ENCODE data around the gene DENND5A. TPM values are rescaled to one million over a fixed set of nuclear protein-coding genes. Genes with fewer than 3 reads are reported as not detected.

DENND5A gene
- total RNA-seq, 4 donors from 2014 or later: 6.1 to 67.7 (median 23.2) TPM

DNA sequence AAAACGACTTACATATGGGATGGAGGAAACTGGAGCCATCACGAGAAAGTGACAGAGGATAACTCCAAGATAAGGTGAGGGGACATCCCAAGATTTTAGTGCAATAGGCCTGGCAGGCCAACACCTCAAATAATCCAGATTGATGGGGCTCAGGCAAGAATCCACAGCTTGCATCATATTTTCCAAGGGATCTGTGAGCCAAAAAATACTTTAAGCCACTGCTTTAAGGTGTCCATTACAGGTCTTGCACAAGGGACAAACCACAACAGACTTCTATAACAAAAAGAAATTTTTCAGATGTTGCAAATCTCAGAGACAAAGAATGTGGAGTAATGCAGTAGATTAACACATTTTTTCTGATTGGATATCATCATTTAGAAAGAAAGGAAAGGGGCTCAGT lies 45.6 kb downstream of the DENND5A start:
- Histone ChIP-seq H3K36me3 (no peaks in the 10 kb centered on the region), H3K4me3 (no peak overlapping the region), H3K9me3 (no peaks in the 10 kb centered on the region), H3K27me3 (no peaks in the 10 kb centered on the region), H3K27ac (no peak overlapping the region), H3K4me1 (no peaks in the 10 kb centered on the region)
- no peak for DNase-seq
- TF ChIP-seq, protein P1, sequence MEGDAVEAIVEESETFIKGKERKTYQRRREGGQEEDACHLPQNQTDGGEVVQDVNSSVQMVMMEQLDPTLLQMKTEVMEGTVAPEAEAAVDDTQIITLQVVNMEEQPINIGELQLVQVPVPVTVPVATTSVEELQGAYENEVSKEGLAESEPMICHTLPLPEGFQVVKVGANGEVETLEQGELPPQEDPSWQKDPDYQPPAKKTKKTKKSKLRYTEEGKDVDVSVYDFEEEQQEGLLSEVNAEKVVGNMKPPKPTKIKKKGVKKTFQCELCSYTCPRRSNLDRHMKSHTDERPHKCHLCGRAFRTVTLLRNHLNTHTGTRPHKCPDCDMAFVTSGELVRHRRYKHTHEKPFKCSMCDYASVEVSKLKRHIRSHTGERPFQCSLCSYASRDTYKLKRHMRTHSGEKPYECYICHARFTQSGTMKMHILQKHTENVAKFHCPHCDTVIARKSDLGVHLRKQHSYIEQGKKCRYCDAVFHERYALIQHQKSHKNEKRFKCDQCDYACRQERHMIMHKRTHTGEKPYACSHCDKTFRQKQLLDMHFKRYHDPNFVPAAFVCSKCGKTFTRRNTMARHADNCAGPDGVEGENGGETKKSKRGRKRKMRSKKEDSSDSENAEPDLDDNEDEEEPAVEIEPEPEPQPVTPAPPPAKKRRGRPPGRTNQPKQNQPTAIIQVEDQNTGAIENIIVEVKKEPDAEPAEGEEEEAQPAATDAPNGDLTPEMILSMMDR (IDR thresholded peaks at IDR 0.05): no peak
- TF ChIP-seq POLR2A (IDR thresholded peaks at IDR 0.05): no peak

DNA sequence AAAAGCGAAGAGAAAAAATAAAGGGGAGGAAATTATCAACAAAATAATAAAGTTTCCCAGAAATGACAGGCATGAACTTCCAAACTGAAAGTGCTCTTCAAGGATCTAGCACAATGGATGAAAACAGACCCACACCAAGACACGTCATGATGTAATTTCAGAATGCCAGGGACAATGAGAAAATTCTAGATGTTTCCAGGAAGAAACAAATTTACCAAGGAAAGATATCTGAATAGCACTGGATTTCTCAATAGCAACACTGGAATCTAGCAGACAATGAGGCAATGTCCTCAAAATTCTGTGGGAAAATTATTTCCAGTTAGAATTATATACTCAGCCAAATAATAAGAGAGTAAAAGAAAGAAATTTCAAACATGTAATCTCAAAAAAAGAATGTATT lies 46.0 kb downstream of the DENND5A start:
- Histone ChIP-seq H3K27me3 (no peaks in the 10 kb centered on the region), H3K4me1 (no peaks in the 10 kb centered on the region), H3K27ac (no peak overlapping the region), H3K4me3 (no peak overlapping the region), H3K36me3 (no peaks in the 10 kb centered on the region), H3K9me3 (no peaks in the 10 kb centered on the region)
- TF ChIP-seq POLR2A (IDR thresholded peaks at IDR 0.05): no peak
- TF ChIP-seq, protein P1 (IDR thresholded peaks at IDR 0.05): no peak
- no peak for DNase-seq

DNA sequence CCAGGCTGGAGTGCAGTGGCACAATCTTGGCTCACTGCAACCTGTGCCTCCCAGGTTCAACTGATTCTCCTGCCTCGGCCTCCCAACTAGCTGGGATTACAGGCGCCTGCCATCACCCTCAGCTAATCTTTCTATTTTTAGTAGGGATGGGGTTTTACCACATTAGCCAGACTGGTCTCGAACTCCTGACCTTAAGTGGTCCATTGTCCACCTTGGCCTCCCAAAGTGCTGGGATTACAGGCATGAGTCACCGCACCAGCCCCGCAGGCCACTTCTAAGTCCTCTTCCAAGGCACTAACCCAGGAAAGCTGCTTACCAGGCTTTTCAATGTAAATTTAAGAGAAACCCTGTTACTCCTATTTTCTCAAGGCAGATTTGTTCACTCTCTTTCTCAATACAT lies 50.4 kb downstream of the DENND5A start:
- no peaks in the 10 kb centered on the region for H3K9me3 ChIP-seq

DNA sequence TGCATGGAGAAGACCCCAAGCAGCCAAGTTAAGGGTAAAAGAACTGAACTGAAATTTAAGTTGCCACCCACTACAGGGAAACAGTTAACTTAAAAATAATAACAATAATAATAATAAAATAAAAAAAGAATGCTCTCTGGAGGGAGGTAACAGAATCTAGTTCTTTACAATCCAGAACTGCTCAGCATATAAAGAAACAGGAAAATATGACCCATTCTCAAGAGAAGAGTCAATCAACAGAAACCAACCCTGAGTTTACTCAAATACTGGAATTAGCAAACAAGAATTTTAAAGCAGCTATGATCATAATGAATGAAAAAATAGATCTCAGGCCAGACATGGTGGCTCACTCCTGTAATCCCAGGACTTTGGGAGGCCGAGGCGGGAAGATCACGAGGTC lies 53.8 kb downstream of the DENND5A start:
- no peak for DNase-seq
- Histone ChIP-seq H3K9me3 (no peaks in the 10 kb centered on the region), H3K36me3 (no peaks in the 10 kb centered on the region), H3K27me3 (no peaks in the 10 kb centered on the region), H3K4me3 (no peak overlapping the region), H3K27ac (no peak overlapping the region), H3K4me1 (no peaks in the 10 kb centered on the region)
- TF ChIP-seq, protein P1 (IDR thresholded peaks at IDR 0.05): no peak
- TF ChIP-seq POLR2A (IDR thresholded peaks at IDR 0.05): no peak

More for the DNA sequence above, 50.4 kb downstream of the DENND5A start:
- Histone ChIP-seq H3K27ac (peak overlapping the region in 1 of 4 donors; percentile 3), H3K27me3 (no peaks in the 10 kb centered on the region), H3K4me1 (no peaks in the 10 kb centered on the region), H3K36me3 (no peaks in the 10 kb centered on the region), H3K4me3 (no peak overlapping the region)
- no peak for DNase-seq
- TF ChIP-seq POLR2A (IDR thresholded peaks at IDR 0.05): no peak
- TF ChIP-seq, protein P1 (IDR thresholded peaks at IDR 0.05): no peak

DNA sequence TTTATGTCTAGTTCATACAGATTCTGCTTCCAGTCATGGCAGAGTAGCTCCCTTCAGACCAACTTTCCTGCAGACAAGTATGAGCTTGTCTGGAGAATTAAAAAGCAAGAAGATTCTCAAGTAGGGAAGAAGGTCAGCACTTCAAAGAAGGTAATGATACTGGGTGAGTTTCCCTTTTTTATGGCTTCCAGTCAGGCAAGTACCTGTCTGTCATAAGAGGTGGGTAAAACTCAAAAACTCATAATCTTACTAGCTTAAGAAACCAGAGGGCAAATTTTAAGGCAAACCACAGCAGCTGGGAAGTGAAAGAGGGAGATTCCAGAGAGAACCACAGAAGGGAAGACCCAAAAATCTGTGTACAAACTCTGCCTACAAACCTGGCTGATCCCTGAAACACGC lies 54.2 kb downstream of the DENND5A start:
- TF ChIP-seq, protein P1 (IDR thresholded peaks at IDR 0.05): no peak
- no peak for TF ChIP-seq POLR2A (IDR thresholded peaks at IDR 0.05)
- DNase-seq: no peak
- Histone ChIP-seq H3K4me1 (no peaks in the 10 kb centered on the region), H3K27me3 (no peaks in the 10 kb centered on the region), H3K27ac (no peak overlapping the region), H3K9me3 (no peaks in the 10 kb centered on the region), H3K4me3 (no peak overlapping the region), H3K36me3 (no peaks in the 10 kb centered on the region)

All from Peyer's patch (tissue), 4 donors.